ENCODE measurements around the gene SNAI3.

Gene SNAI3

GRCh38 chr16:88667461-88667860, 18.8 kb downstream of the SNAI3 start:
- no peak for DNase-seq (ENCODE audit: low spot score)
- Histone ChIP-seq H3K4me1 (ENCODE audit: insufficient read depth, poor library complexity, severe bottlenecking) (no peaks in the 10 kb centered on the region), H3K27me3 (ENCODE audit: insufficient read depth, poor library complexity, severe bottlenecking) (no peaks in the 10 kb centered on the region), H3K36me3 (ENCODE audit: low read depth) (peaks cover 13% of the 10 kb centered on the region; the same call in 1 of the 2 replicates), H3K27ac (ENCODE audit: poor library complexity, severe bottlenecking) (no peak overlapping the region), H3K4me3 (ENCODE audit: severe bottlenecking) (no peak overlapping the region), H3K9me3 (ENCODE audit: severe bottlenecking) (no peaks in the 10 kb centered on the region)
- no peak for ATAC-seq (ENCODE audit: low read depth)
- no peak for TF ChIP-seq CTCF (IDR thresholded peaks at IDR 0.05; ENCODE audit: poor library complexity, severe bottlenecking)

- TF ChIP-seq CTCF (IDR thresholded peaks at IDR 0.05; ENCODE audit: poor library complexity, severe bottlenecking): no peak
- H3K27ac ChIP-seq (ENCODE audit: poor library complexity, severe bottlenecking): no peak overlapping the region
Observed at GRCh38 chr16:88665570-88665969, 20.7 kb downstream of the SNAI3 start.

GRCh38 chr16:88665148-88665547, 21.2 kb downstream of the SNAI3 start:
- no peak overlapping the region for H3K27ac ChIP-seq (ENCODE audit: poor library complexity, severe bottlenecking)
- peaks cover 28% of the 10 kb centered on the region for H3K36me3 ChIP-seq (ENCODE audit: low read depth)
- DNase-seq (ENCODE audit: low spot score) (no peak), ATAC-seq (ENCODE audit: low read depth) (no peak)
- no peaks in the 10 kb centered on the region for H3K27me3 ChIP-seq (ENCODE audit: insufficient read depth, poor library complexity, severe bottlenecking)
- no peaks in the 10 kb centered on the region for H3K9me3 ChIP-seq (ENCODE audit: severe bottlenecking)
- H3K4me1 ChIP-seq (ENCODE audit: insufficient read depth, poor library complexity, severe bottlenecking): peaks cover 7% of the 10 kb centered on the region
- H3K4me3 ChIP-seq (ENCODE audit: severe bottlenecking): no peak overlapping the region
- no peak for TF ChIP-seq CTCF (IDR thresholded peaks at IDR 0.05; ENCODE audit: poor library complexity, severe bottlenecking)

More at GRCh38 chr16:88665570-88665969, 20.7 kb downstream of the SNAI3 start:
- Histone ChIP-seq H3K4me3 (ENCODE audit: severe bottlenecking) (no peak overlapping the region), H3K9me3 (ENCODE audit: severe bottlenecking) (no peaks in the 10 kb centered on the region), H3K27me3 (ENCODE audit: insufficient read depth, poor library complexity, severe bottlenecking) (no peaks in the 10 kb centered on the region), H3K4me1 (ENCODE audit: insufficient read depth, poor library complexity, severe bottlenecking) (peaks cover 7% of the 10 kb centered on the region), H3K36me3 (ENCODE audit: low read depth) (peaks cover 25% of the 10 kb centered on the region)
- DNase-seq (ENCODE audit: low spot score) (no peak), ATAC-seq (ENCODE audit: low read depth) (no peak)

- peaks cover 7% of the 10 kb centered on the region for H3K4me1 ChIP-seq (ENCODE audit: insufficient read depth, poor library complexity, severe bottlenecking)
- peak within 1 kb of the TSS; percentile 92 for H3K4me3 ChIP-seq (ENCODE audit: severe bottlenecking)
- H3K36me3 ChIP-seq (ENCODE audit: low read depth): peaks cover 40% of the 10 kb centered on the region
- ATAC-seq (ENCODE audit: low read depth) (peak; percentile 98), DNase-seq (ENCODE audit: low spot score) (peak; percentile 98)
- H3K27me3 ChIP-seq (ENCODE audit: insufficient read depth, poor library complexity, severe bottlenecking): no peaks in the 10 kb centered on the region
- no peaks in the 10 kb centered on the region for H3K9me3 ChIP-seq (ENCODE audit: severe bottlenecking)
- TF ChIP-seq CTCF (IDR thresholded peaks at IDR 0.05; ENCODE audit: poor library complexity, severe bottlenecking): no peak
- H3K27ac ChIP-seq (ENCODE audit: poor library complexity, severe bottlenecking): peak within 1 kb of the TSS; percentile 79
Observed at GRCh38 chr16:88662843-88663606, 23.3 kb downstream of the SNAI3 start, which contains the start of gene MVD. TSS of gene MVD (minus strand) at chr16:88663091. CDS start at chr16:88663080, 11 bp downstream.
